ENCODE results near the gene STX10. TPM values are rescaled to one million over a fixed set of nuclear protein-coding genes. Genes with fewer than 3 reads are reported as not detected.

Gene STX10
- polyA plus RNA-seq, 1 of the 3 experiments (the other 2 are of a cell fraction), result 163 TPM

GRCh38 chr19:13135068-13136062 lies 14.8 kb downstream of the STX10 start:
- no peaks in the 10 kb centered on the region for H3K9me3 ChIP-seq
- no peak overlapping the region for H3K4me3 ChIP-seq (ENCODE audit: low read depth in 2 of 2, low read length in 1 of 2)
- TF ChIP-seq CTCF (IDR thresholded peaks at IDR 0.05), result no peak
- no peak for TF ChIP-seq RCOR1 (IDR thresholded peaks at IDR 0.05; ENCODE audit: low read length)
- no peak for TF ChIP-seq SMC3 (IDR thresholded peaks at IDR 0.05; ENCODE audit: low read depth, low read length)
- no peak for TF ChIP-seq MEF2A (IDR thresholded peaks at IDR 0.05; ENCODE audit: borderline replicate concordance, low read depth)
- no peak for TF ChIP-seq ELF1 (IDR thresholded peaks at IDR 0.05)
- no peak for TF ChIP-seq YY1 (IDR thresholded peaks at IDR 0.05; ENCODE audit: low read depth)
- no peak for TF ChIP-seq RFX5 (IDR thresholded peaks at IDR 0.05; ENCODE audit: low read length)
- no peak for TF ChIP-seq FOXJ3 (CRISPR knock-in tag; IDR thresholded peaks at IDR 0.05)
- TF ChIP-seq MAX (IDR thresholded peaks at IDR 0.05; ENCODE audit: low read depth), result no peak
- no peak overlapping the region for H2AFZ ChIP-seq (ENCODE audit: low read depth)
- POLR2A ChIA-PET, result no interaction called here
- no peaks in the 10 kb centered on the region for H3K9me2 ChIP-seq
- H3K27me3 ChIP-seq (ENCODE audit: insufficient read depth), result no peaks in the 10 kb centered on the region
- no peak overlapping the region for H3K4me2 ChIP-seq
- no peak for DNase-seq
- CTCF ChIA-PET, result no interaction called here
- no peak overlapping the region for H3K27ac ChIP-seq (ENCODE audit: low read depth in 2 of 2, low read length in 1 of 2)
- peaks cover 0 to 15% of the 10 kb centered on the region in 2 experiments; a peak in 2 of 4 replicates for H3K4me1 ChIP-seq (ENCODE audit: control insufficient read depth in 1 of 2, insufficient read depth in 2 of 2, low read depth in 1 of 2, low read length in 1 of 2)
- H3K79me2 ChIP-seq (ENCODE audit: insufficient read depth), result peaks cover 54% of the 10 kb centered on the region
- peaks cover 48% of the 10 kb centered on the region for H4K20me1 ChIP-seq (ENCODE audit: insufficient read depth)
- peaks cover 24% of the 10 kb centered on the region for H3F3A ChIP-seq (replicated peaks; ENCODE audit: insufficient read depth)
- H3K9ac ChIP-seq, result no peak overlapping the region
- WGBS (ENCODE audit: low lambda C conversion rate), result 98% methylated on average over 8 of the region's 60 CpGs
- H3K36me3 ChIP-seq (replicated peaks in 1 of 2; ENCODE audit: control insufficient read depth in 1 of 2, insufficient read depth in 2 of 2, low read length in 1 of 2), result peaks cover 5 to 43% of the 10 kb centered on the region in 2 experiments

- Histone ChIP-seq H3K9ac (no peak overlapping the region), H2AFZ (ENCODE audit: low read depth) (no peak overlapping the region), H3K27ac (ENCODE audit: low read depth in 2 of 2, low read length in 1 of 2) (no peak overlapping the region), H3K36me3 (replicated peaks in 1 of 2; ENCODE audit: control insufficient read depth in 1 of 2, insufficient read depth in 2 of 2, low read length in 1 of 2) (peaks cover 5 to 43% of the 10 kb centered on the region in 2 experiments), H3K79me2 (ENCODE audit: insufficient read depth) (peaks cover 62% of the 10 kb centered on the region), H3K4me3 (ENCODE audit: low read depth in 2 of 2, low read length in 1 of 2) (no peak overlapping the region), H3K9me3 (no peaks in the 10 kb centered on the region), H4K20me1 (ENCODE audit: insufficient read depth) (peaks cover 55% of the 10 kb centered on the region), H3K4me2 (no peak overlapping the region), H3K4me1 (ENCODE audit: control insufficient read depth in 1 of 2, insufficient read depth in 2 of 2, low read depth in 1 of 2, low read length in 1 of 2) (peaks cover 0 to 15% of the 10 kb centered on the region in 2 experiments; a peak in 2 of 4 replicates), H3F3A (replicated peaks; ENCODE audit: insufficient read depth) (peaks cover 24% of the 10 kb centered on the region), H3K9me2 (no peaks in the 10 kb centered on the region), H3K27me3 (ENCODE audit: insufficient read depth) (no peaks in the 10 kb centered on the region)
- no peak for DNase-seq
- WGBS (ENCODE audit: low lambda C conversion rate), result 92% methylated on average over 3 of the region's 3 CpGs
- ChIA-PET CTCF (no interaction called here), POLR2A (no interaction called here)
- no peak for TF ChIP-seq SIN3A (IDR thresholded peaks at IDR 0.05; ENCODE audit: borderline replicate concordance, low read depth, low read length)
Observed at GRCh38 chr19:13134626-13135025, 15.5 kb downstream of the STX10 start.
